WERI-Rb-1 (cell line): ENCODE measurements around the gene RPS19BP1.
A peak's percentile ranks its signal among the peaks of the same experiment; 100 is the strongest.

Experiments used
- DNase-seq: peaks from one replicate; pipeline ENCODE4 v3.0.0-alpha.2; 2020
- H3K27ac ChIP-seq: fragments of 250-450 bp; sonication (Bioruptor Pico); 2 replicates; pipeline ENCODE4 v1.5.1; 2020; ENCODE audit warnings: mild to moderate bottlenecking, moderate library complexity
- H3K27me3 ChIP-seq: fragments of 250-450 bp; sonication (Bioruptor Pico); 2 replicates; pipeline ENCODE4 v1.5.1; 2021; ENCODE audit warnings: mild to moderate bottlenecking, low read depth, moderate library complexity; ENCODE audit not compliant: insufficient read depth, severe bottlenecking
- H3K36me3 ChIP-seq: fragments of 250-450 bp; sonication (Bioruptor Pico); 2 replicates; pipeline ENCODE4 v1.5.1; 2020; ENCODE audit warnings: mild to moderate bottlenecking, moderate library complexity
- H3K4me3 ChIP-seq: 2 replicates; pipeline ENCODE4 v1.5.1; 2011; ENCODE audit warnings: low read depth, mild to moderate bottlenecking, control low read depth, low read length
- H3K9me3 ChIP-seq: fragments of 250-450 bp; sonication (Bioruptor Pico); 2 replicates; pipeline ENCODE4 v1.5.1; 2021; ENCODE audit warnings: mild to moderate bottlenecking, moderate library complexity; ENCODE audit not compliant: severe bottlenecking
- TF ChIP-seq, protein P1 (sequence below): IDR thresholded peaks from 2 replicates; pipeline ENCODE4 v1.5.1; 2011; ENCODE audit warnings: low read depth, mild to moderate bottlenecking, control low read depth, inconsistent platforms, low read length

The RPS19BP1 gene

GRCh38 chr22:39502109-39502788 is 30.3 kb downstream of the RPS19BP1 start, which contains the start of gene MIEF1:
Gene MIEF1, plus strand, starts transcription at chr22:39502290. Its CDS starts 9,005 bp downstream, at chr22:39511295.
- no peaks in the 10 kb centered on the region for H3K9me3 ChIP-seq
- TF ChIP-seq, protein P1, sequence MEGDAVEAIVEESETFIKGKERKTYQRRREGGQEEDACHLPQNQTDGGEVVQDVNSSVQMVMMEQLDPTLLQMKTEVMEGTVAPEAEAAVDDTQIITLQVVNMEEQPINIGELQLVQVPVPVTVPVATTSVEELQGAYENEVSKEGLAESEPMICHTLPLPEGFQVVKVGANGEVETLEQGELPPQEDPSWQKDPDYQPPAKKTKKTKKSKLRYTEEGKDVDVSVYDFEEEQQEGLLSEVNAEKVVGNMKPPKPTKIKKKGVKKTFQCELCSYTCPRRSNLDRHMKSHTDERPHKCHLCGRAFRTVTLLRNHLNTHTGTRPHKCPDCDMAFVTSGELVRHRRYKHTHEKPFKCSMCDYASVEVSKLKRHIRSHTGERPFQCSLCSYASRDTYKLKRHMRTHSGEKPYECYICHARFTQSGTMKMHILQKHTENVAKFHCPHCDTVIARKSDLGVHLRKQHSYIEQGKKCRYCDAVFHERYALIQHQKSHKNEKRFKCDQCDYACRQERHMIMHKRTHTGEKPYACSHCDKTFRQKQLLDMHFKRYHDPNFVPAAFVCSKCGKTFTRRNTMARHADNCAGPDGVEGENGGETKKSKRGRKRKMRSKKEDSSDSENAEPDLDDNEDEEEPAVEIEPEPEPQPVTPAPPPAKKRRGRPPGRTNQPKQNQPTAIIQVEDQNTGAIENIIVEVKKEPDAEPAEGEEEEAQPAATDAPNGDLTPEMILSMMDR = no peak
- no peaks in the 10 kb centered on the region for H3K27me3 ChIP-seq
- peak within 1 kb of the TSS; percentile 94 for H3K27ac ChIP-seq
- peaks cover 39% of the 10 kb centered on the region for H3K36me3 ChIP-seq
- peak within 1 kb of the TSS; percentile 78 for H3K4me3 ChIP-seq
- DNase-seq = peak; percentile 98

DNA sequence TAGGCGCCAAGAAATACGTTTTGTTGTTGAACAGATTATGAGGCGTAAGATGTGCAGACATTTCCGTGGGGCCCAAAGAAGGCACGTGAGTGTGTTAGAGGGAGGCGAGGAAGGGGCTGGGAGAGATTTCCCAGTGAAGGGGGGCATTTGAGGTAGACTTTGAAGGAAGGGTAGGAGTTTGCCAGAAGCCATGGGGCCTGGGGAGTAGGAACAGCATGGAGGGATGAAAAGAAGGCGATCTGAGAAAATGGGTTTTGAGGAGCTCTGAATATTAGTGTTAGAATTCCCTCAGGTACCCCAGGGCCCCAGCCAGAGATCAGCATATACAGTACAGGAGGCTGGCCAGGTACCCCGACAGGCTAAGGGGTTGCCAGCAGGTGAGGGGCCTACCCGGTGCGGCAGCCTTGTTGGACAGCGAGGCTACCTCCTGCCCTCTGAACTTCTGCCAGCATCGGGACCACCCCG is 30.9 kb downstream of the RPS19BP1 start:
- TF ChIP-seq, protein P1 = no peak
- H3K27ac ChIP-seq = peak overlapping the region; percentile 94

GRCh38 chr22:39500101-39500500 is 32.4 kb downstream of the RPS19BP1 start:
- H3K4me3 ChIP-seq = no peak overlapping the region
- no peaks in the 10 kb centered on the region for H3K27me3 ChIP-seq
- H3K36me3 ChIP-seq = peaks cover 18% of the 10 kb centered on the region
- peak overlapping the region; percentile 94 for H3K27ac ChIP-seq
- DNase-seq = no peak
- H3K9me3 ChIP-seq = no peaks in the 10 kb centered on the region
- TF ChIP-seq, protein P1 = no peak

More for the DNA sequence above, 30.9 kb downstream of the RPS19BP1 start:
- Histone ChIP-seq H3K4me3 (peak overlapping the region; percentile 78), H3K36me3 (peaks cover 34% of the 10 kb centered on the region), H3K9me3 (no peaks in the 10 kb centered on the region), H3K27me3 (no peaks in the 10 kb centered on the region)
- no peak for DNase-seq

- Histone ChIP-seq H3K4me3 (no peak overlapping the region), H3K36me3 (peaks cover 5% of the 10 kb centered on the region), H3K9me3 (no peaks in the 10 kb centered on the region), H3K27ac (no peak overlapping the region; the same call in 1 of the 2 replicates), H3K27me3 (no peaks in the 10 kb centered on the region)
- DNase-seq = no peak
- TF ChIP-seq, protein P1 = no peak
These were observed 33.7 kb downstream of the RPS19BP1 start for GRCh38 chr22:39498802-39499201.

GRCh38 chr22:39498368-39498767 is 34.2 kb downstream of the RPS19BP1 start:
- Histone ChIP-seq H3K4me3 (no peak overlapping the region), H3K27ac (no peak overlapping the region; the same call in 1 of the 2 replicates), H3K36me3 (peaks cover under 1% of the 10 kb centered on the region; the same call in 1 of the 2 replicates), H3K27me3 (no peaks in the 10 kb centered on the region), H3K9me3 (no peaks in the 10 kb centered on the region)
- TF ChIP-seq, protein P1 = no peak
- DNase-seq = no peak
